Uterus (tissue), 2 donors: ENCODE data around the gene EXOC4.

Experiments used
- POLR2A ChIP-seq, 2 donors: fragments of 450-650 bp; IDR thresholded peaks; one replicate each; pipeline ENCODE4 v1.6.1; 2016; ENCODE audit warnings: antibody characterized with exemption in 2 of 2, mild to moderate bottlenecking in 1 of 2, moderate library complexity in 1 of 2
- TF ChIP-seq, protein P1 (sequence below), 4 experiments: fragments of 200-600 bp in 2 of 4; fragments of 450-650 bp in 2 of 4; sonication (generic) in 2 of 4; IDR thresholded peaks; one replicate each; pipeline ENCODE4 v1.5.1; 2016 to 2019; ENCODE audit warnings: antibody characterized with exemption in 4 of 4, mild to moderate bottlenecking in 2 of 4, moderate library complexity in 1 of 4

DNA sequence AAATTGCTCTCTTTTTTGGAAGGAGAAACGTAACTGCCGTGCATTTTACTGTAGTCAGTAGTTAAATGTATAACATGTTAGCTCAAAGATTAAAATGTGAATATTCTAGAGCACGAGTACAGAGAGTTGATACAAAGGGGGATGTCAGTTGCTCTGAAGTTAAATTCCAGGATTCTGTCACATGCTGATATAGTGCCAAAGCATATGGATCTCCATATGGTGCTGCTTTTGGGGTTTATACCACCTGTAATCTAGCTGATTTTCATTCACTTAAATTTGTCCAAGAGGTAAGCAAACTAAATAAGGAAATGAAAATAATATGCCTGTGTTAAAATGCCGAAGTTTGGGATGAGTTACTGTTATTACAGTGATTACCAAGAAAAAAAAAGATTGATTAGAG, 298.6 kb downstream of the EXOC4 start:
- TF ChIP-seq, protein P1, sequence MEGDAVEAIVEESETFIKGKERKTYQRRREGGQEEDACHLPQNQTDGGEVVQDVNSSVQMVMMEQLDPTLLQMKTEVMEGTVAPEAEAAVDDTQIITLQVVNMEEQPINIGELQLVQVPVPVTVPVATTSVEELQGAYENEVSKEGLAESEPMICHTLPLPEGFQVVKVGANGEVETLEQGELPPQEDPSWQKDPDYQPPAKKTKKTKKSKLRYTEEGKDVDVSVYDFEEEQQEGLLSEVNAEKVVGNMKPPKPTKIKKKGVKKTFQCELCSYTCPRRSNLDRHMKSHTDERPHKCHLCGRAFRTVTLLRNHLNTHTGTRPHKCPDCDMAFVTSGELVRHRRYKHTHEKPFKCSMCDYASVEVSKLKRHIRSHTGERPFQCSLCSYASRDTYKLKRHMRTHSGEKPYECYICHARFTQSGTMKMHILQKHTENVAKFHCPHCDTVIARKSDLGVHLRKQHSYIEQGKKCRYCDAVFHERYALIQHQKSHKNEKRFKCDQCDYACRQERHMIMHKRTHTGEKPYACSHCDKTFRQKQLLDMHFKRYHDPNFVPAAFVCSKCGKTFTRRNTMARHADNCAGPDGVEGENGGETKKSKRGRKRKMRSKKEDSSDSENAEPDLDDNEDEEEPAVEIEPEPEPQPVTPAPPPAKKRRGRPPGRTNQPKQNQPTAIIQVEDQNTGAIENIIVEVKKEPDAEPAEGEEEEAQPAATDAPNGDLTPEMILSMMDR (IDR thresholded peaks at IDR 0.05) = no peak
- TF ChIP-seq POLR2A (IDR thresholded peaks at IDR 0.05) = no peak
